Activated naive CD8-positive, alpha-beta T cell treated with anti-CD3 and anti-CD28 coated beads for 36 hours (primary cell): Measurements from ENCODE around the gene CACNA1C. TPM values are rescaled to one million over a fixed set of nuclear protein-coding genes. Genes with fewer than 3 reads are reported as not detected.

Experiments
- DNase-seq: peaks from one replicate; pipeline ENCODE4 v3.0.0; 2021
- H3K27ac Mint-ChIP-seq: one replicate; pipeline ENCODE4 v1.8.0; 2022; ENCODE audit warnings: mild to moderate bottlenecking, moderate library complexity, mixed read lengths
- H3K27me3 Mint-ChIP-seq: one replicate; pipeline ENCODE4 v1.8.0; 2022; ENCODE audit warnings: mild to moderate bottlenecking, mixed read lengths
- H3K36me3 Mint-ChIP-seq: one replicate; pipeline ENCODE4 v1.8.0; 2021; ENCODE audit warnings: mild to moderate bottlenecking, mixed read lengths
- H3K4me1 Mint-ChIP-seq: one replicate; pipeline ENCODE4 v1.8.0; 2021; ENCODE audit warnings: mixed read lengths
- H3K4me3 Mint-ChIP-seq: one replicate; pipeline ENCODE4 v1.8.0; 2022; ENCODE audit warnings: mild to moderate bottlenecking, moderate library complexity, mixed read lengths
- H3K9me3 Mint-ChIP-seq: one replicate; pipeline ENCODE4 v1.8.0; 2022; ENCODE audit warnings: mixed read lengths
- total RNA-seq, 2 experiments: library from RNA; stranded (reverse); gene quantifications; one replicate each; pipeline ENCODE4 v1.2.3, GENCODE V29; 2021

The CACNA1C gene
- total RNA-seq, 2 experiments from 2014 or later, result 0.02 to 0.14 TPM

DNA sequence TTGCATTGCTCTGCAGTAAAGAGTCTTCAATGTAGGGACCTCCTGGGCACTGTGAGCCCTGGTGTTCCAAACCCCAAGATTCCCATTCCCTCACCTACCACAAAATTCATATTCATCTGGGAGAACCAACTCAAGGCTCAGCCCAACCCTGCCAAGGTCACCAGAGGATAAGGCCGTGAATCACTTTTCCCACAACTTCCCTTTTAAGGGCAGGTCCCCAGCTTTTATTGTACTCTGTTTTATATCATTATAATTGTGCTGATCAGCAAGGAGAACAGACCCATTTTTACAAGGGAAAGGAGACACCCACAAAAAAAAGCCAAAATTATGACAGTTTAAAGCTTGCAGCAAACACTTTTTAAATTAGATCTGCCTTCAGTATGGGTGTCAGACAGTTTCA is 379.0 kb downstream of the CACNA1C start:
- Mint-ChIP-seq H3K27ac (no peak overlapping the region), H3K27me3 (peaks cover 7% of the 10 kb centered on the region), H3K4me1 (no peaks in the 10 kb centered on the region), H3K9me3 (no peaks in the 10 kb centered on the region), H3K36me3 (no peaks in the 10 kb centered on the region), H3K4me3 (no peak overlapping the region)
- no peak for DNase-seq

DNA sequence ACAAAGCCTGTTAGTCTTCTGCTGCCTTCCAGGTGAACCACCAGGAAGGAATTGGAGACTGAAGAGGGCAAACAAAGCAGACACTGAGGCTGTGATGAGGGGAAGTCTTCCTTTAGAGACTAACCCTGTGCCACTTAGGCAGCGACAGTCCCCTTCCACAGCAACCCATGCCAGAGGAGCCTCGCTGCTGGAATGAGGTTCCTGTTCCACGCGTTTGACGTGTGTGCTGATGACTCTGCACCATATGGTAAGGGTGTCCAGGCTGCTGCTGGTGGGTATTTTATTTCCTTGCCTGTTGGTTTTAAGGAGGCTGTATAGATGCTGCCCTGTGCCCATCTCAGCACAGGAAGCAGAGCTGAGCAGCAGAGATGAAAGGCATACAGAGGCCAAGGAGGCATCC is 380.1 kb downstream of the CACNA1C start:
- Mint-ChIP-seq H3K4me1 (no peaks in the 10 kb centered on the region), H3K27ac (no peak overlapping the region), H3K4me3 (no peak overlapping the region), H3K36me3 (no peaks in the 10 kb centered on the region), H3K9me3 (no peaks in the 10 kb centered on the region), H3K27me3 (peaks cover 7% of the 10 kb centered on the region)
- DNase-seq, result no peak

DNA sequence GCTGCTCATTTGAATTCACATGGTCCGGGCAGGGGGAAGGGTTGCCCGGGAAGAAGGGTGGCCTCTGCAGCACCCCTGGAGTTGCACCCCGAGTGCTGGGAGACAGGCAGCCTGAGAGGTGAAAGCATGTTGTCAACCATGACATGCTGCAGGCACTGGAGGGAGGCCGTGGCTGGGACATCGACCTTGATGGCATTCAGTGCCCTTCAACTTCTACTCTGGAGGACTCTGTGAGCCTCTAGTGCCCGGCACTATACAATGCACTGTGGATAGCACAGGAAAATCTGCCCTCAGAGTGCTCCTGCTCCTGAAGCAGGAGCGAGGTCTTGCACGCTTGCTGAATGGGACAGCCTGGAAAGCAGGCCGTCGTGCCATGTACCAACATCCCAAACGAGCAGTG is 382.7 kb downstream of the CACNA1C start:
- no peak for DNase-seq
- no peaks in the 10 kb centered on the region for H3K36me3 Mint-ChIP-seq
- H3K27ac Mint-ChIP-seq, result no peak overlapping the region
- no peaks in the 10 kb centered on the region for H3K9me3 Mint-ChIP-seq
- no peak overlapping the region for H3K4me3 Mint-ChIP-seq
- peaks cover 7% of the 10 kb centered on the region for H3K27me3 Mint-ChIP-seq
- no peaks in the 10 kb centered on the region for H3K4me1 Mint-ChIP-seq

DNA sequence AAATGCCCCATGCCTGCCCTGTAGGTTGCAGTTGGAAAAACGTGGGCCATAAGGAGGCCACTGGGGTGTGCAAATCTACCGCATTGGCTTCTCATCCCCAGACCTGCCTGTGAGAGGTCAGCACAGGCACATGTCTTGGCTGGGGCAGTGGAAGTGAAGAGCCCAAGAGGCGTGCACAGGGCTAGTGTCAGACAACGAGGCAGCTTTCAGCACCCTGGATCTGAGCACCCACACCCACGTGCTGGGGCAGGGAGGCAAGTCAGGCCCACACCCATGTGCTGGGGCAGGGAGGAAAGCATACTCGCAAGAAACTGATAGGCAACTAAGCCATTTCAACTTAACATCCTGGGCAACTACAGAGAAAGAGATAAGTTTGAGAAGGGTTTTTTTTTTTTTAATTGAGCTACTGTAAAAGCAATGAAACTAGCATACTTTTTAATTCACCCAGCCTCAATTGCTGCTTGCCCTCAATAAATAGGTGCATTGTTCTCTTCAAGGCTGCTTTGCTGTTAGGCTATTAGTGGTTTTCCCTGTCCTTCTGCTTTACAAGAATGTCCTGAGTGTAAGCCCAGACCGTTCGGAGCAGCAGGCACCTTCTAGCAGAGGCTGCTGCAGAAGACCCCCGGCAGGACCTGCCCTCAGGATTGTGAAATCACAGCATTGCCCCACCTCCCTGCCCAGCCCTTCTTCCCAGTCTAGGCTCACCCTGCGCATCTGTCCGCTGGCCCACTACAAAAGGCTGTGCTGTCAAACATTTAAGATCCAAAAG is 386.7 kb downstream of the CACNA1C start:
- no peak overlapping the region for H3K27ac Mint-ChIP-seq
- H3K36me3 Mint-ChIP-seq, result no peaks in the 10 kb centered on the region
- H3K4me3 Mint-ChIP-seq, result no peak overlapping the region
- H3K9me3 Mint-ChIP-seq, result no peaks in the 10 kb centered on the region
- H3K4me1 Mint-ChIP-seq, result no peaks in the 10 kb centered on the region
- DNase-seq, result no peak
- H3K27me3 Mint-ChIP-seq, result peaks cover 4% of the 10 kb centered on the region

DNA sequence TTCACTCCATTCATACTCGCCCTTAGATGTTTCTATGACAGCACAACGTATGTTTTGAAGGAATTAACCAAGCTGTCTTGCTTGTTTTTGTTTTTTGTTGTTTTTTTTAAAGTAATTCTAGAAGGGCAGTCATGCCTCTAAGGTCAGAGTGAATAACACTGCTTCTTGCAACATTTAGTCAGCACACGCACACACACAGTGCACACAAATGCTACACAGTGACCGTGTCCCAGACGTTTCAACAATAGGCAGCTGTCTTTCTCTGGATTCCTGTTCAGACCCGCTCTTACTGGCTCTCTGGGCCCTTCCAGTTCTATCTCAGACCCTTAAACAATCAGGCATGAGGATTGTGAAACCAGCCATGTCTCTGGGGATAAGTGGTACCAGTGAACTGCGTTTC is 391.0 kb downstream of the CACNA1C start:
- Mint-ChIP-seq H3K27ac (no peak overlapping the region), H3K27me3 (peaks cover 12% of the 10 kb centered on the region), H3K4me1 (no peaks in the 10 kb centered on the region), H3K36me3 (no peaks in the 10 kb centered on the region), H3K9me3 (no peaks in the 10 kb centered on the region), H3K4me3 (no peak overlapping the region)
- no peak for DNase-seq

DNA sequence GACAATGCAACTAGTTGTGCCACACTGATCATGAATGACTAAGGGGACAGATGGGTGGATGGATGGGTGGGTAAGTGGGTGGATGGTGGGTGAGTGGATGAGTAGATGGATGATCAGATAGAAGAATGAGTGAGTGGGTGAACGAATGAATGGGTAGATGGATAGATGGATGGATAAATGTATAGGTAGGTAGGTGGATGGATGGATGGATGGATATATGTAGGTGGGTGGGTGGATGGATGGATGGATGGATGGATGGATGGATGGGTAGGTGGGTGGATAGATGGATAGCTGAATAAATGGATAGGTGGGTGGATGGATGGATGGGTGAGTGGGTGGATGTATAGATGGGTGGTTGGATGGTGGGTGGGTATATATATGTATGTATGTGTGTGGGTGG is 393.2 kb downstream of the CACNA1C start:
- H3K27me3 Mint-ChIP-seq, result peaks cover 12% of the 10 kb centered on the region

DNA sequence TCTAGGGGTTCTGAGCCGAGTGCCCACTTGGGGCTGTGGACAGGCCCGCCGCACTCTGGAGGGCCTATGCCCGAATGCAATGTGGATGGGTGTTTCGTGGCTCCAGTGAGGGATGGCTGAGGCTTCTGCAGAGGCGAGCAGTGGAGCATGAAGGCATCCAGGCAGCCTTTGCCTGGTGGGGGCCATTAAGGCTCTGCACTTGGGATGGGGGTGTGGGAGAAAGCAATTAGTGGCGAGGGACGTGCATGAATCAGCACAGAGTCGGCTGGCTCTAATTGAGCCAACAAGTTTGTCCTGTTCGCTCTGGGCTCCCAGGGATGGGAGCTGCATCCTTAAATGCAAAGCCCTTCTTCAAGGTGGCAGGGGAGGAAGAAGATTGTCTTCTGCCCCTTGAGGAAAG is 395.1 kb downstream of the CACNA1C start:
- H3K27me3 Mint-ChIP-seq, result peaks cover 12% of the 10 kb centered on the region
- H3K27ac Mint-ChIP-seq, result no peak overlapping the region
- H3K4me1 Mint-ChIP-seq, result no peaks in the 10 kb centered on the region
- no peak for DNase-seq
- H3K4me3 Mint-ChIP-seq, result no peak overlapping the region
- no peaks in the 10 kb centered on the region for H3K36me3 Mint-ChIP-seq
- no peaks in the 10 kb centered on the region for H3K9me3 Mint-ChIP-seq

More for the DNA sequence above, 393.2 kb downstream of the CACNA1C start:
- H3K27ac Mint-ChIP-seq, result no peak overlapping the region
- H3K36me3 Mint-ChIP-seq, result no peaks in the 10 kb centered on the region
- H3K9me3 Mint-ChIP-seq, result no peaks in the 10 kb centered on the region
- H3K4me3 Mint-ChIP-seq, result no peak overlapping the region
- no peaks in the 10 kb centered on the region for H3K4me1 Mint-ChIP-seq
- no peak for DNase-seq

DNA sequence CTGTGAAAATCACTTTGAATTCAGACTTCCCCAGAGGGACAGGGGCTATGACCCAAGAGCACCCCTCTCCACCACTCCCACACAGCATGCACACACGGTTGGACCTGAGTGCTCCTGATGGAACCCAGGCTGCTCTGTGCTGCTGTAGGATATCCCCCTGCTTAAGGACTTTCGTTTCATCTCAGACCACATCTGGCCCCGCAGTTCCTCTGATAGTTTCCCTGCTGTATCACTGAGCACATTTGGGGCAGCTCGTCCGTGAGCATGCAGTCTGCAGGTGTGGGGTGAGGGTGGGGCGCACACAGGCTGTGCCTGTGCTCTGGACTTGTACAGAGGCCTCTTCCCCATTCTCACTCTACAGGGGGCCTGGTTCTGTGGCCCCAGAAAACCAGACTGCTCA is 396.8 kb downstream of the CACNA1C start:
- Mint-ChIP-seq H3K27me3 (peaks cover 11% of the 10 kb centered on the region), H3K36me3 (no peaks in the 10 kb centered on the region), H3K9me3 (no peaks in the 10 kb centered on the region), H3K4me1 (no peaks in the 10 kb centered on the region), H3K27ac (no peak overlapping the region), H3K4me3 (no peak overlapping the region)
- DNase-seq, result no peak

DNA sequence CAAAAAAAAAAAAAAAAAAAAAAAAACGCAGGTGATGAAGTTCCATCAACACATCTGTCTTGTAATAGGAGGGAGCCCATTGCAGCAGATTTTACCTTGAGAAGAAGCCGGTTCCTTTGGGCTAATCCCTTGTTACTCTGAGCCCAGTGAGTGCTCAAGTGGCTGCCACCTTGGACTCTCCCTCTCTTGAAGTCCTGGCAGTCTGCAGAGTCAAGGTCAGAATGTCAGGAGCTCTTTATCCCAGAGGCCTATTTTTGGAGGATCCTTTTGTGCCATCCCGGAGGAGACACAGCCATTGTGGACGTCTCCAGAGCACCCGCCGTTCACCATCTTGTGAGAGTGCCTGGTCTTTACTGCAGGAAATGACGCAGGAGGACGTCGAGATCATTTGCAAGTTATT is 397.8 kb downstream of the CACNA1C start:
- Mint-ChIP-seq H3K4me1 (no peaks in the 10 kb centered on the region), H3K27ac (no peak overlapping the region), H3K4me3 (no peak overlapping the region), H3K36me3 (no peaks in the 10 kb centered on the region), H3K27me3 (peaks cover 6% of the 10 kb centered on the region), H3K9me3 (no peaks in the 10 kb centered on the region)
- DNase-seq, result no peak

DNA sequence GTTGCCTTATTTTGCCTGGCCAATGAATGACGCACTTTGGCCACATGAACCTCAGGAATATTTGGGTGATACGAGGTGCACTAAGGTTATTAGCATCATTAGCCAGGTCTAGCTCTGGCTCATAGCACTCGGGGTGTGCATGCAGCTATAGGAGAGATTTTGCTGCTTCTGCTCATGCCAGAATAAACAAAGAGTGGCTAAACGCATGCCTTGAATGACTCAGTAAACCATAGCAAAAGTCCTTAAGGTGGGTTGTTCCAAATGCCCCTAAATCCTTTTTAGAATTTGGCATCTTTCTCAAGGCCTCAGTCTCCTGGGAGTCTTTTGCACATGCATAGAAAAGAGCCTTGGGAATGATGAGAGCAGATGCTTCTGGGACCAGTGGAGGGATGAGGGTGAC is 398.2 kb downstream of the CACNA1C start:
- Mint-ChIP-seq H3K4me1 (no peaks in the 10 kb centered on the region), H3K9me3 (no peaks in the 10 kb centered on the region), H3K27ac (no peak overlapping the region), H3K36me3 (no peaks in the 10 kb centered on the region), H3K27me3 (peaks cover 2% of the 10 kb centered on the region), H3K4me3 (no peak overlapping the region)
- DNase-seq, result no peak

DNA sequence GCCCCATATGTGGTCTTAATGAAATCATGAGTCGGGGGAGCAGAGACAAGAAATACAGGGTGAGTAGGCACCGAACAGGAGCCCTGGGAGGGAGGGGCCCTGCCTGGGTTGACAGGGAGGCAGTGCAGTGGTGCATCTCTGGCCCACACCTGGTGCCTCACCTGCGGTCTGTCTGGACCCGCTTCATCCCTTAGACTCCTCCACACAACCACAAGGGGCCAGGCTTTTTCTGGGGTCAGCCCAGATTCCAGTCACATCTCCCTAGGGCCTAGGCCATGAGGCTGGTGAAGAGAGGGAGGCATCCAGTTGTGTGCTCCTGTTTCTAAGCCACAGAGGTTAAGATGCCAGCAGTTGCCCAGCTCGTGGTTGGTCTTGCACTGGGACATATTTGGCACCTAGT is 398.7 kb downstream of the CACNA1C start:
- Mint-ChIP-seq H3K4me1 (no peaks in the 10 kb centered on the region), H3K36me3 (no peaks in the 10 kb centered on the region), H3K4me3 (no peak overlapping the region), H3K9me3 (no peaks in the 10 kb centered on the region), H3K27me3 (peaks cover 2% of the 10 kb centered on the region), H3K27ac (no peak overlapping the region)
- no peak for DNase-seq

DNA sequence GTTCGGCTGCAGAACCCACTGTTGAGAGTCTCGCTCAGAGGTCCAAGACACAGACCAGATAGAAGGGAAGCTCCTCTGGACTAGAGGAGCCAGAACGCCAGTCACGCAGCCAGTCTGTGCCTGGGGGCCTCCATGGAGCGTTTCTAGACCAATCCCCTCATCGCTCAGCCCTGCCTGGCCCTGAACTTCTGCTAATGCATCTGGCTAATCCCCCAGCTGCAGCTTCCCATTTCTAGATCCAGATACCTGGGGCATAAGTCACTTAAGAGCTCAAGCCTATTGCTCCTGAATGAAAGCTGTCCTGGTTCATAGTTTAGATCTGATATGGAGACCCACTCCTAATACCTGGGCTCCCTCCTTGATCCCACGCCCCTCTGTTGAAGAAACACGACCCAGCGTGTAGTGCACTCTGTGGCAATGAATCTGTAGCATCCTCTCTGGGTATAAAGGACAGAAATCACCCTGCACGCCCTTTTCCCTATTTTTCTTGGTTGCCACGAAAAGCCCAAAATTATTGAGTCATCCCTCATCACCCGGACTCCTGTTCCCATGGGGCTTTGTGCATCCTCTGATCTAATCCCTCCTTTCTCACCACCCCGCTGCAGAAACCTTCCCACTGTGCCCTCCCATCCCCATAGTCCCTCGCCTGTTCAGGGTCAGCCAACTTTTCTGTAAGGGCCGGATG is 400.4 kb downstream of the CACNA1C start:
- no peak for DNase-seq
- H3K36me3 Mint-ChIP-seq, result no peaks in the 10 kb centered on the region
- H3K4me1 Mint-ChIP-seq, result no peaks in the 10 kb centered on the region
- H3K27ac Mint-ChIP-seq, result no peak overlapping the region
- no peak overlapping the region for H3K4me3 Mint-ChIP-seq
- no peaks in the 10 kb centered on the region for H3K9me3 Mint-ChIP-seq
- no peaks in the 10 kb centered on the region for H3K27me3 Mint-ChIP-seq

DNA sequence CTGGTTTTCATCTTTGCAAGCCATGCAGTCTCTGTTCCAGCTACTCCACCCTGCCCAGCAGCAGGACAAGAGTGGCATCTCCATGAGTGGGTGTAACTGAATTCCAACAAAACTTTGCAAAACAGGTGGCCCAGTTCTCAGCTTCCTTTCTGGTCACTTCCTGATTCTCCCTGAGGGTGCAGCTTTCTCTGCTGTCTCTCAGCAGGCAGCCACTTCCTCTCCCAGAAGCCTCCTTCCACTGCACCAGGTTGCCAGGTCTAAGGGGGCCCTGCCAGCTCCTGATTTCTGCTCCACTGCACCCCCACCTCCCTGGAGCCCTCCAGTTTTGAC is 400.9 kb downstream of the CACNA1C start:
- Mint-ChIP-seq H3K27me3 (no peaks in the 10 kb centered on the region), H3K27ac (no peak overlapping the region), H3K36me3 (no peaks in the 10 kb centered on the region), H3K4me1 (no peaks in the 10 kb centered on the region), H3K4me3 (no peak overlapping the region), H3K9me3 (no peaks in the 10 kb centered on the region)
- no peak for DNase-seq

DNA sequence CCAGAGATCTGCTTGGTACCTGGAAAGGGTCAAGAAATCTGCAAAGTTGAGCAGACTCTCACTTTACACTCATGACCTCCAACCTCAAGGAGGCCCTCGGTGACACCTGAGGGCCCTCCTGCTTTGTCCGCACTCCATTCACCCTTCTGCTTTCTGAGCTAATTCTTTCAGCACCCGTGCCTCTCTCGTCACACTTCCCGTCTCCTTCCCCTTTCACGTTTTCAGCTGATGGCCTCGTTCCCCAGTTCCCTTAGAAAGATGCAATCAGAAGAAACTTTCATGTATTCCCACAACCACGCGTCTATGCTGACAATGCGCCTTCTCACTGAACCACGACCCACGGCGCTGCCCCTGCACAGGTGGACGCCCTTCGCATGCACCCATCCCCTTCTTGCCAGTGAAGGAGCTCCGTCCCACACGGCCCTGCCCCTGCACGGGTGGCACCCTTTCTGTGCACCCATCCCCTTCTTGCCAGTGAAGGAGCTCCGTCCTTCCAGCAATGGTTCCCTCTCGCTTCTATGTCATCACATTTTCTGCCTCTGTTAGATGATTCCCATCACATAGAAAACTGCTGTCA is 401.9 kb downstream of the CACNA1C start:
- no peak for DNase-seq
- no peaks in the 10 kb centered on the region for H3K36me3 Mint-ChIP-seq
- no peaks in the 10 kb centered on the region for H3K4me1 Mint-ChIP-seq
- no peaks in the 10 kb centered on the region for H3K9me3 Mint-ChIP-seq
- H3K27me3 Mint-ChIP-seq, result no peaks in the 10 kb centered on the region
- no peak overlapping the region for H3K27ac Mint-ChIP-seq
- no peak overlapping the region for H3K4me3 Mint-ChIP-seq

DNA sequence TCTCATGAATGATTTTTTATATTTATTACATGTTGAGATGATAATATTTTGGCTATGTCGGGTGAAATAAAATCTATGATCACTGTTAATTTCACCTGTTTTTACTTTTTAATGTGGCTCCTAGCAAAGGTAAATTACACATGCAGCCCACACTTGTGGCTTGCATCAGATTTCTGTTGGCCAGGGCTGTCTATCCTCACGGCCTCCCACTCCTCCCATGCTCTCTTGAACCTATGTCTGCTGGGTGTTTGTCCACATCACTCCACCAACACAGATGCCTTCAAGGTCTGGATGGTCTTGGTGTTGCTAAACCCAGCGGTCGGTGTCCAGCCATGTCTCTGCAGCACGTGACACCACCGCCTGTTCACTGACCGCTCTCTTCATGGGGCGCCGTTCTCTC is 402.6 kb downstream of the CACNA1C start:
- Mint-ChIP-seq H3K4me3 (no peak overlapping the region), H3K4me1 (no peaks in the 10 kb centered on the region), H3K9me3 (no peaks in the 10 kb centered on the region), H3K36me3 (no peaks in the 10 kb centered on the region), H3K27ac (no peak overlapping the region), H3K27me3 (no peaks in the 10 kb centered on the region)
- DNase-seq, result no peak
